NAMALWA (cell line): ENCODE measurements around the gene CCNK.

Experiments used
- DNase-seq: peaks from one replicate; pipeline ENCODE4 v3.0.0-alpha.2; 2015; ENCODE audit warnings: low spot score

The CCNK gene

DNA sequence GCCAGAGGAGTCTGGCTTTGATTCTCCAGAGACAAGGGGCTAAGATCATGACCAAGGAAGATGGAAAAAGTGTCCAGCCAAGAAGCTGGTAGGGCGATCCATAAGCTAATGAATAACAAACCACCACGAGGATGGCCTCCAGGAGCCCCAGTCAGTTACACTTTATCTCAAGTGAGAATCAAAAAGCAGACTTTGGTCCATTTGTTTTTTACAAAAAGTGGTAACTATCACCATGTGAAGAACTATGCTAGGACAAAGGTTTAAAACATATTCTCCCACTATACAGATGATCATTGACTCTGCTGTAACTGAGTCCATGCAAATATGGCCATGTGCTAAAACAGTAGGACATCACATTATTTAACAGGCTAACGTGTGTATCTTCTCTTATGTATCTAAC, 14.5 kb upstream of the CCNK start:
- no peak for DNase-seq

GRCh38 chr14:99467336-99468078, 13.7 kb upstream of the CCNK start:
- no peak for DNase-seq

DNA sequence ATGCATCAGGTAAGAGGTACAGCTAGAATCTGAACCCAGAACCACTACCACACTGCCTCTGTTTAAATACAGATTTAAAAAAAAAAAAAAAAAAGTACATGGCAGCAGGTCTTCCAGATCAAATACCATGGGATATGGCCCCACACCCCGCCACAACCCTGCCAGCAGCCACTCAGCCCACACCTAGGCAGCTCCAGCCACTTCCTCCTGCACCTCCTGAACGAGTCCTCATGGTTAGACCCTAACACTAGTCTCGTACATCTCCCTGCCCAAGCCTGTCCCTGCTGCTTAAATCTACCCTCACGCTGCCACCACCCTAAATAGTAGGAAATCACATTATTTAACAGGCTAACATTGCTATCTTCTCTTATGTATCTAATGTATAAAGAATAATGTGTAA, 13.1 kb upstream of the CCNK start:
- DNase-seq, result no peak

DNA sequence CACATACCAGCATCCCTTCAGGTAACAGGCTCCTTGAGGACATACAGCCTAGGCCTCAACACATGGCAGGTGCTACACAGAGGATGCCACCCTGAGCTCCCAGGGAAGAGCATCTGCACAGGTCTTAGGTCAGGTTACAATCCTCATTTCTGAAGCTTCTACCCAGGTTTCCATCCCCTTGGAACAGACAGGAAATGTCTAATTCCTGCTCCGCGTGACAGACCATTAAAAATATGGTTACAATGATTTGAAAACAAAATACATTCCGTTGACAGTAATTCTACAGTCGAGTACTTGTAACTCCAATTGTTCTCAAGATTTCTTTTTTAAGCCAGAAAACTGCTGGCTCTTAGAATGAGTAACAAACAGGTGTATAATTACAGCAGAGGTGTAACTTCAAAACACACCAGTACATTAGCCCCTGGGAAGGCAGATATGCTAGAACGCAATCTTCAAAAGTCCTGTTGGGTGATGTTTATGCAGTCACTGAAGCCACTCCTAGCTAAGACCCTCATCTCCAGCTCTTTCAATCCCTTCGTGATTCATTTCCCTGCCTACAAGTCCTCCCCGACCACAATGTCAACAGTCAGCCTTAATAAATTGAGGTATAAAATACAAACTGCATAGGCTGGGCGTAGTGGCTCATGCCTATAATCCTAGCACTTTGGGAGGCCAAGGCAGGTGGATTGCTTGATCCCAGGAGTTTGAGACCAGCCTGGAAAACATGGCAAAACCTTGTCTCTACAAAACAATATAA, 12.2 kb upstream of the CCNK start:
- DNase-seq, result no peak

- no peak for DNase-seq
Measured at GRCh38 chr14:99471731-99472130, 9.5 kb upstream of the CCNK start.

GRCh38 chr14:99472937-99473336, 8.3 kb upstream of the CCNK start:
- DNase-seq, result no peak

GRCh38 chr14:99473458-99473857, 7.8 kb upstream of the CCNK start:
- DNase-seq, result no peak

DNA sequence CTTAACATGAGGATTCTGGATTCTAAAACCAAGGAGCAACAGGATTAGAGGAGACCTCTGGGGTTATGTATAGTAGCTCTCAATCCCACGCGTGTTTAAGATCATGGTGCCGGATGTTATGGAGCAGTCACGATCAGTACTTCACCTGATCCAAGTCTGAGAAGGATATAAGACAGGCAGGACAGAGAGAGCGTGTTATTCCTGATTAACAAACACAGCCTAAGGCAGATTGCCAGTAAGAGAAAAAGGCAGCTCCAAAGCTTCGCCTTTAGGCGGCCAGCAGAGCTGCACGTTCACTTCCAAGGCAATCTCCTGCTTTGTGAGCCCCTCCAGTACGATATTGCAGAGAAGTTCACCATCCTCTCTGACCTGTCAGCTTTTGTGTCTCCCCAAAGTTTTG, 6.0 kb upstream of the CCNK start:
- DNase-seq, result no peak

DNA sequence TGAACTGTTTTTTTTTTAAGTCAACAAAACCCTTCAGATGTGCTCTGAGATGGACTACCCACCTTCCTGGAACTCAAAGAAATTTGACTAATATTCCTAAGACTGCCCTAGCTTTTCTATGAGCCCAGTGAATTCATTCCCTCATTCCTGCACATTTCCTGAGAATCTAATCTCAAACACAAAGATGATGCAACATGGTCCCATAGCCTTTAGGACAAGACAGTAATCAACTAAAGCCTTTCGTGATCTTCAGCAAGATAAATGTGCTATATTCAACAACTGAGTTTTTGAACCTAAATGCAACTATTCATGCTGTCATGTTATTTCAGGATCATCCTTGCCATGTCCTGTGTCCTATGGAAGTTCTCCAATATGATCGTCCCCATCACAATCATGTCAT, 5.5 kb upstream of the CCNK start:
- no peak for DNase-seq

DNA sequence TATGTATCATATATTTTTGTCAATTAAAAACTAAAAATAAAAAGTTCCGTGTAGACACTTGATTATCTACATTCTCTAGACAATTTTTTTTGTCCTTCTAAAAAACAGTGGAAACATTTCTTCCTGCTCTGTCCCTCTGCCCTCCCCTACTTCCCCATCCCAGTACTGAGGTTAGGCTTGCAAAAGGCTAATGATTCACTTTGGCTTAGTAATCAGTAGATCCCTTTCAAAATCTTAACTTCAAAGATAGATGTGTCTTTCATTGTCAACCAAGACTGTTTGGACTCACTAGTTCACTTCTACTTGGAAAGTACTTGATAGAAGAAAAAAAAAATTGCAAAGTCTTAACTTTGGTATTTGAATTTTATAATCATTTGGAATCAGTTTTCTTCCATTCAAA, 4.3 kb upstream of the CCNK start:
- DNase-seq, result no peak

DNA sequence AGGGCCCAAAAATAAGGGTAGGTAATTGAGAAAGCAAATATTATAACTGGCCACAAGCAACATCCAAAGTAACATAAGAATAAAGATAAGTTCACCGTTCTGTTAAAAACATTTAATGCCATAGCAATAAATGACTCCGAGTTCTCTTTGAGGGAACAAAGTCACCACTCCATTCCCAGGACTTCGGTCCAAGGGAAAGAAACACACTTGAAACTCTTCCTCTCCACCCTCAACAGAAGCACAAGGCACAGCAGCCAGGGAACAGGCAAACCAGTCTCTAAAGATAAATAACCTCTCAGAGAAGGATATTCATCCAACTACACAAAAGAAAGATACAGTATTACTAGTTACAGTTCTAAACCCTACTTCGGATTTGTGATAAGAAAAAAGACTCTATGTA, 3.1 kb upstream of the CCNK start:
- DNase-seq, result no peak

DNA sequence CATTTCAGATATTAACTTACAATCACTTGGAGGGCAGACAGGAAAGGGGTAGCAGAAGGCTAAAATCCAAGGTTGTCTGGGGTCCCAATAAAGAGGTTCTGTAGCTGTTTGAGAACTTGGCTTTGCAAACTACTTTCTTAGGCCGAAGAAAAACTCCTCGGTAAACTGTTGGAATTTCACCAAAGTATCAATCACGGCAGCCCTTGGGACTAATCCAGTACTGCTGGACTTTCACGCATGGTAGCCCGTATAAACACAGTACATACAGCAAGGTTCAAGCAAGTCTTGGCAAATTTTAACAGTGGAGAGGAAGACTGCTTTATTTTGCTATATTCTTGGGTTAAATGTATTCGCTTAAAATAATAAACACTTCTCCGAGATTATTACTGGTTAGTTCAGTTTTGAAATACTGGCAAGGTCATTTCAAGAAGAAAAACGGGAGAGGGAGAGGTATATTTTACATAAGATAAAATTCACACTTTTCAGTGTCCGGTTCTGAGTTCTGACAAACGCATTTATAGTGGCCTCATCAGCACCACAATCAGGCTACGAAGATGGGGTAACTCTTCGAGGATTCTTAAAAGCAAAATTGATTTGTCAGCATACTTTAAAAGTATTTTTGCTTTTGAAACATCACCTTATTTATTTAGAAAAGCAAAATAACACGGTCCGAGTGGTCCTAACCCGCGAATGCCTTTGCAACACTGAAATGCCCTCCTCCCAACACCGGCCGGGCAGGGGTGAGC, 1.9 kb upstream of the CCNK start:
- DNase-seq, result no peak

- peak; percentile 41 for DNase-seq
Measured at GRCh38 chr14:99479906-99480869, 1.0 kb upstream of the CCNK start, which contains the start of gene SETD3. Gene SETD3, minus strand, starts transcription at chr14:99480859. Its CDS starts 15,054 bp downstream, at chr14:99465805.

- peak; percentile 65 for DNase-seq
Measured at GRCh38 chr14:99481745-99482099, 513 bp downstream of the CCNK start.

DNA sequence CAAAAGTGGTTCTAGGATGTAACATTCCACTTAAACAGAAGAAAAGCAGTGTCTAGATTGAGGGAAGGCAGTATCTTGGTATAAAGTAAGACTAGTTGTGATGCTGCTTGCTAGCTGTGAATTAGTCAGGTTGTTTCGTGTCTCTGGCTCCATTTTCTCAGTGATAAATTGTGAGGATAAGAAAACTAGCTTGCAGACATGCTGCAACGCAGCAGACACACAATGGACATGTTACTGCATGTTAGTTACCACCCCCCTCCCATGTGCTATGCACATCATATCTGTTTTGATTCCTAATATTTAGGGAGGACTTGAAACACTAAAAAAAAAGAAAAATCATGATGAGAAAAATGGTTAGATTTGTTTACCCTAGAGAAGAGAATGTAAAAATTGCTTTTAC, 2.9 kb downstream of the CCNK start:
- no peak for DNase-seq

GRCh38 chr14:99497341-99497740, 16.1 kb downstream of the CCNK start:
- DNase-seq, result no peak

GRCh38 chr14:99497894-99498293, 16.7 kb downstream of the CCNK start:
- no peak for DNase-seq

- no peak for DNase-seq
Measured at GRCh38 chr14:99502989-99503421, 21.8 kb downstream of the CCNK start.

- DNase-seq, result no peak
Measured at GRCh38 chr14:99503848-99504453, 22.7 kb downstream of the CCNK start.

DNA sequence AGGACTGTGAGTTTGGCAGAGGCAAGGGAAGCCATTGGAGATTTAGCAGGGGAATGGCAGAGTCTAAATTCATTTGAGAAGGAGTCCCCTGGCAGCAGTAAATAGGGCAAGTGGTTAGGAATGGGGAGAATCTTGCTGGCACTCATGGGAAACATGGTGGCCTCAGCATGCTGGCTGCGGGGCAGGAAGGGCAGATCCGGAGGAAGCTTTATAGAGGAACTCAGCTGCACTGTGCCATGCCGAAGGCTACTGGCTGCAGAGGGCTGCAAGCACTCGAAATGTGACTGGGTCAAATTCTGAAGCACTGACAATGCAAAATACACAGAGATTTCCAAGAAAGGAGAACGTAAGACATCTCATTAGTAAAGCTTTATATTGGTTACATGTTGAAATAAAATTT, 23.9 kb downstream of the CCNK start:
- DNase-seq, result no peak

- no peak for DNase-seq
Measured at GRCh38 chr14:99506276-99506675, 25.1 kb downstream of the CCNK start.
